Right lobe of liver (tissue), 6 donors: Measurements from ENCODE around the gene FGFBP1. TPM values are rescaled to one million over a fixed set of nuclear protein-coding genes. Genes with fewer than 3 reads are reported as not detected.

Source experiments
- ATAC-seq, 4 donors: fragments of 200-7000 bp; cut with Tn5 transposase; one replicate each; pipeline ENCODE4 v1.9.1; 2020; ENCODE audit warnings: mild to moderate bottlenecking in 4 of 4, moderate library complexity in 4 of 4
- DNase-seq, 3 donors: peaks; one replicate each; pipeline ENCODE4 v3.0.0-alpha.2; 2020
- H3K27ac ChIP-seq, 3 donors: fragments of 200-600 bp; one replicate each; pipeline ENCODE4 v1.8.0; 2022
- H3K27me3 ChIP-seq, 2 donors: fragments of 200-600 bp; one replicate each; pipeline ENCODE4 v1.8.0; 2022
- H3K36me3 ChIP-seq, 4 donors: fragments of 200-600 bp; sonication (generic) in 1 of 4; one replicate each; pipeline versions ENCODE4 v1.5.1 to v1.8.0; 2017 to 2022; ENCODE audit warnings: control low read depth in 1 of 4
- H3K4me1 ChIP-seq, 4 donors: fragments of 200-600 bp; sonication (generic) in 1 of 4; one replicate each; pipeline versions ENCODE4 v1.5.1 to v1.8.0; 2017 to 2022; ENCODE audit warnings: control low read depth in 1 of 4
- H3K4me3 ChIP-seq, 3 donors: fragments of 200-600 bp; one replicate each; pipeline ENCODE4 v1.8.0; 2022
- H3K9me3 ChIP-seq, 4 donors: fragments of 200-600 bp; sonication (generic) in 1 of 4; one replicate each; pipeline versions ENCODE4 v1.5.1 to v1.8.0; 2017 to 2022; ENCODE audit warnings: control low read depth in 1 of 4
- CTCF ChIP-seq, 4 donors: fragments of 200-600 bp in 3 of 4; fragments of 450-650 bp in 1 of 4; IDR thresholded peaks; one replicate each; pipeline versions ENCODE4 v1.5.1 to v1.8.0; 2016 to 2022; ENCODE audit warnings: antibody characterized with exemption in 4 of 4, mild to moderate bottlenecking in 2 of 4
- POLR2A ChIP-seq: fragments of 450-650 bp; IDR thresholded peaks from one replicate; pipeline ENCODE4 v1.6.1; 2017; ENCODE audit warnings: antibody characterized with exemption, mild to moderate bottlenecking
- WGBS: methylation state at CpG from one replicate; pipeline ENCODE4 v1.1.6; 2018; ENCODE audit warnings: low coverage, low lambda C conversion rate; ENCODE audit not compliant: insufficient coverage; ENCODE audit errors: missing lambda C conversion rate; 5-methylcytosine and 5-hydroxymethylcytosine counted together
- intact Hi-C, 2 donors: fragments of 100-400 bp; cut with DNase I; formaldehyde crosslinking; loops; one replicate each; pipeline versions ENCODE4 v1.11.2 to v1.14.1; 2022
- total RNA-seq, 6 experiments: library from RNA; depleted of rRNA in 2 of 6; stranded (reverse); fragments of >200 nt in 2 of 6; fragmentation: NEBNext Ultra II Directional in 3 of 6; extraction: Animal tissue kit (Norgen Biotek cat#: 25700) in 3 of 6; gene quantifications; one replicate each; pipeline versions ENCODE4 v1.1.0 to v1.2.4, GENCODE V29; 2016 to 2023
- donor health status: DM: no; HTN: yes; CAD: no.
- donor health status: DM: no; HTN: no; CAD: no.
- donor health status: DM: no; HTN: no; CAD: no.
- donor health status: DM: no; HTN: yes; CAD: no.
- donor health status: DM: no; HTN: yes; CAD: no.

FGFBP1 gene
- total RNA-seq, 6 experiments from 2014 or later: not detected

- Histone ChIP-seq H3K4me3 (no peak overlapping the region), H3K9me3 (no peaks in the 10 kb centered on the region), H3K4me1 (no peaks in the 10 kb centered on the region), H3K36me3 (no peaks in the 10 kb centered on the region), H3K27ac (no peak overlapping the region), H3K27me3 (no peaks in the 10 kb centered on the region)
- intact Hi-C loops: no loop called here
- ATAC-seq (no peak), DNase-seq (no peak)
- 46% methylated on average over 2 of the region's 2 CpGs for WGBS
- TF ChIP-seq CTCF (IDR thresholded peaks at IDR 0.05) (no peak), POLR2A (no peak)
Observed at GRCh38 chr4:15901998-15902397, 36.5 kb downstream of the FGFBP1 start.

- no peaks in the 10 kb centered on the region for H3K27me3 ChIP-seq
- ATAC-seq (no peak), DNase-seq (no peak)
- TF ChIP-seq CTCF (IDR thresholded peaks at IDR 0.05): no peak
- TF ChIP-seq POLR2A: no peak
- H3K4me1 ChIP-seq: no peaks in the 10 kb centered on the region
- 41% methylated on average over 2 of the region's 3 CpGs for WGBS
- H3K4me3 ChIP-seq: no peak overlapping the region
- no peaks in the 10 kb centered on the region for H3K9me3 ChIP-seq
- intact Hi-C loops: no loop called here
- no peak overlapping the region for H3K27ac ChIP-seq
- no peaks in the 10 kb centered on the region for H3K36me3 ChIP-seq
Observed at GRCh38 chr4:15901007-15901406, 37.5 kb downstream of the FGFBP1 start.

GRCh38 chr4:15899511-15899910, 39.0 kb downstream of the FGFBP1 start:
- Histone ChIP-seq H3K36me3 (no peaks in the 10 kb centered on the region), H3K27me3 (no peaks in the 10 kb centered on the region), H3K27ac (no peak overlapping the region), H3K4me3 (no peak overlapping the region), H3K9me3 (no peaks in the 10 kb centered on the region), H3K4me1 (no peaks in the 10 kb centered on the region)
- intact Hi-C loops: no loop called here
- no peak for TF ChIP-seq CTCF (IDR thresholded peaks at IDR 0.05)
- no peak for TF ChIP-seq POLR2A
- WGBS: 89% methylated on average over 1 of the region's 1 CpG
- no peak for ATAC-seq
- DNase-seq: no peak

GRCh38 chr4:15898902-15899301, 39.6 kb downstream of the FGFBP1 start:
- TF ChIP-seq POLR2A (no peak), CTCF (IDR thresholded peaks at IDR 0.05) (no peak)
- H3K4me1 ChIP-seq: no peaks in the 10 kb centered on the region
- ATAC-seq (no peak), DNase-seq (no peak)
- no peaks in the 10 kb centered on the region for H3K27me3 ChIP-seq
- H3K27ac ChIP-seq: no peak overlapping the region
- no peak overlapping the region for H3K4me3 ChIP-seq
- no peaks in the 10 kb centered on the region for H3K36me3 ChIP-seq
- no peaks in the 10 kb centered on the region for H3K9me3 ChIP-seq
- intact Hi-C loops: no loop called here

GRCh38 chr4:15897577-15897976, 41.0 kb downstream of the FGFBP1 start:
- no peaks in the 10 kb centered on the region for H3K9me3 ChIP-seq
- 77% methylated on average over 2 of the region's 2 CpGs for WGBS
- H3K27ac ChIP-seq: no peak overlapping the region
- no peak for DNase-seq
- no peaks in the 10 kb centered on the region for H3K36me3 ChIP-seq
- H3K27me3 ChIP-seq: no peaks in the 10 kb centered on the region
- intact Hi-C loops: no loop called here
- no peak overlapping the region for H3K4me3 ChIP-seq
- no peaks in the 10 kb centered on the region for H3K4me1 ChIP-seq
- no peak for TF ChIP-seq POLR2A
- TF ChIP-seq CTCF (IDR thresholded peaks at IDR 0.05): no peak
- no peak for ATAC-seq
